Measurements from ENCODE around the gene FADD.

GRCh38 chr11:70156291-70157037 is 46.6 kb upstream of the FADD start:
- TF ChIP-seq CTCF (IDR thresholded peaks at IDR 0.05) (no peak), EZH2phosphoT487 (IDR thresholded peaks at IDR 0.05) (no peak), EZH2 (IDR thresholded peaks at IDR 0.05) (no peak)
